ENCODE measurements around the gene CCDC81. TPM values are rescaled to one million over a fixed set of nuclear protein-coding genes. Genes with fewer than 3 reads are reported as not detected.

CCDC81 gene
- total RNA-seq (2016; rRNA removed; fragmentation: Illumina TruSeq; extraction: Trizol): 0.15 and 0.18 TPM in 2 replicates
- total RNA-seq (2016; cell fraction: cytosol; rRNA removed; fragmentation: Illumina TruSeq; extraction: Trizol; ENCODE audit: low read depth): 0.40 and 0.71 TPM in 2 replicates
- total RNA-seq (2016; cell fraction: insoluble cytoplasmic fraction; rRNA removed; fragmentation: Illumina TruSeq; extraction: Trizol): 0.18 and 0.26 TPM in 2 replicates
- total RNA-seq (2016; cell fraction: membrane; rRNA removed; fragmentation: Illumina TruSeq; extraction: Trizol): 0.34 and 0.52 TPM in 2 replicates
- total RNA-seq (2016; cell fraction: nucleus; rRNA removed; fragmentation: Illumina TruSeq; extraction: Trizol): 0.66 and 0.84 TPM in 2 replicates
- 0.22 and 0.55 TPM in 2 replicates for polyA plus RNA-seq (2011; rRNA removed)
- 0.03 and 0.06 TPM in 2 replicates for polyA plus RNA-seq (2011; cell fraction: cytosol; rRNA removed)
- 0.35 and 0.76 TPM in 2 replicates for polyA plus RNA-seq (2011; cell fraction: nucleus; rRNA removed)
- 0.13 and 0.20 TPM in 2 replicates for polyA plus RNA-seq (2012)
- polyA plus RNA-seq (2016; cell fraction: cytosol; fragmentation: Illumina TruSeq; extraction: Trizol; ENCODE audit: low read depth): 0.10 and 0.12 TPM in 2 replicates
- 0.23 TPM in 1 of 2 replicates, not detected in the other for polyA plus RNA-seq (2016; cell fraction: insoluble cytoplasmic fraction; fragmentation: Illumina TruSeq; extraction: Trizol; ENCODE audit: low read depth)
- polyA plus RNA-seq (2016; cell fraction: membrane; fragmentation: Illumina TruSeq; extraction: Trizol; ENCODE audit: low read depth): 0.13 and 0.33 TPM in 2 replicates
- 0.64 and 1.1 TPM in 2 replicates for polyA plus RNA-seq (2016; cell fraction: nucleus; fragmentation: Illumina TruSeq; extraction: Trizol; ENCODE audit: insufficient read depth, low read depth)
- polyA minus RNA-seq (2011; rRNA and poly(A)+ RNA removed; ENCODE audit: low replicate concordance): 0.16 and 0.18 TPM in 2 replicates
- polyA minus RNA-seq (2011; cell fraction: cytosol; rRNA and poly(A)+ RNA removed): not detected in 2 replicates
- 1.4 and 1.5 TPM in 2 replicates for polyA minus RNA-seq (2011; cell fraction: nucleus; rRNA and poly(A)+ RNA removed)
- Bru-seq, nascent RNA: percentile 27 among the genes with signal in this experiment
- BruChase-seq, experiment 1, labeled RNA remaining after a 6-hour chase: percentile 25 among the genes with signal in this experiment
- BruChase-seq, experiment 2, labeled RNA remaining after a 2-hour chase: percentile 31 among the genes with signal in this experiment
- long read RNA-seq, experiment 1: 0 reads
- long read RNA-seq, experiment 2: 0 reads

- no peaks in the 10 kb centered on the region for H3K4me1 ChIP-seq (ENCODE audit: insufficient read depth, low read length)
- in situ Hi-C loops (cut with HindIII; ENCODE audit: extremely low pct_ligation_motif_present, low pct_unique_long_range_greater_than_20kb) (loop anchor here (25.0 kb wide), 1 partner anchor 438 kb away; the partner anchor contains the start of gene PRSS23), intact Hi-C loops (cut with micrococcal nuclease; ENCODE audit: unreplicated experiment) (no loop called here)
- TF ChIP-seq ELF3 (CRISPR knock-in tag; IDR thresholded peaks at IDR 0.05): no peak
- TF ChIP-seq PAWR (CRISPR knock-in tag; IDR thresholded peaks at IDR 0.05; ENCODE audit: borderline replicate concordance): no peak
- no peak for TF ChIP-seq MED8 (CRISPR knock-in tag; IDR thresholded peaks at IDR 0.05; ENCODE audit: insufficient replicate concordance)
- no peak for TF ChIP-seq RBM22 (optimal IDR thresholded peaks at IDR 0.05; ENCODE audit: low read length)
- TF ChIP-seq CCDC6 (CRISPR knock-in tag; IDR thresholded peaks at IDR 0.05): no peak
- no peak for TF ChIP-seq ATF3 (CRISPR knock-in tag; IDR thresholded peaks at IDR 0.05)
- TF ChIP-seq RNF2 (conservative IDR thresholded peaks at IDR 0.05; ENCODE audit: low read depth): no peak
- TF ChIP-seq ZNF124 (CRISPR knock-in tag; IDR thresholded peaks at IDR 0.05): no peak
- TF ChIP-seq TARDBP (CRISPR knock-in tag; IDR thresholded peaks at IDR 0.05): no peak
- H3K9me3 ChIP-seq (ENCODE audit: low read length): no peaks in the 10 kb centered on the region
- H3K9ac ChIP-seq (ENCODE audit: insufficient read depth, low read depth, low read length): no peak within 1 kb of the TSS
- no peak within 1 kb of the TSS for H2AFZ ChIP-seq (ENCODE audit: low read length)
- ATAC-seq: no peak; the same call in 2 of the 3 replicates
- POLR2A ChIA-PET: no interaction called here
- CTCF ChIA-PET (ENCODE audit: low intra/inter-chr PET ratio, low total read pairs): no interaction called here
- WGBS (ENCODE audit: low lambda C conversion rate): 33% methylated on average over 22 of the region's 25 CpGs
- H3K79me2 ChIP-seq (ENCODE audit: insufficient read depth, low read length): no peaks in the 10 kb centered on the region
- no peak within 1 kb of the TSS for H3K4me3 ChIP-seq (replicated peaks in 1 of 3; ENCODE audit: insufficient read depth in 1 of 3, low read depth in 2 of 3, low read length in 3 of 3)
- 0 out of 5 replicates have a peak, but pooled peaks cover 0 to 3% of the 10 kb centered on the region in 2 experiments for H3K27me3 ChIP-seq (ENCODE audit: control insufficient read depth in 1 of 2, insufficient read depth in 2 of 2, low read length in 2 of 2)
- no peaks in the 10 kb centered on the region for H4K20me1 ChIP-seq (ENCODE audit: insufficient read depth, low read length)
- H3K4me2 ChIP-seq (ENCODE audit: low read depth, low read length): peak within 1 kb of the TSS; percentile 15; the same call in 1 of the 2 replicates
- H3K27ac ChIP-seq (ENCODE audit: extremely low read length, insufficient read depth, low read length): no peak within 1 kb of the TSS
- no peaks in the 10 kb centered on the region for H3K36me3 ChIP-seq (replicated peaks in 1 of 2; ENCODE audit: control insufficient read depth in 1 of 2, insufficient read depth in 2 of 2, low read length in 2 of 2)
- BruUV-seq (replicated peaks): no TSS peak
- no peak for FAIRE-seq
- no peak for DNase-seq (ENCODE audit: low spot score)
Observed at GRCh38 chr11:86374586-86374985, at the start of gene CCDC81. TSS of gene CCDC81 (plus strand) at chr11:86374887. CDS start at chr11:86375164, 277 bp downstream.
